ENCODE results near the gene ZNF260. TPM values are rescaled to one million over a fixed set of nuclear protein-coding genes. Genes with fewer than 3 reads are reported as not detected.
"Not testable (repeated sequence)": the region's sequence is repeated elsewhere in the genome, so short reads cannot be mapped to it uniquely, and the experiment has no call there.

The ZNF260 gene
- total RNA-seq, 1 donor = 15.6 TPM

GRCh38 chr19:36508325-36508724 is 19.7 kb downstream of the ZNF260 start:
- Histone ChIP-seq H3K36me3 (ENCODE audit: insufficient read depth, low read length) (no peaks in the 10 kb centered on the region), H3K4me3 (ENCODE audit: insufficient read depth, low read length) (no peak overlapping the region), H2AFZ (ENCODE audit: low read length) (no peak overlapping the region), H4K20me1 (ENCODE audit: insufficient read depth, low read length) (no peaks in the 10 kb centered on the region), H3K4me1 (ENCODE audit: insufficient read depth, low read length) (no peaks in the 10 kb centered on the region), H3K27ac (ENCODE audit: low read depth, low read length) (no peak overlapping the region), H3K27me3 (ENCODE audit: insufficient read depth, low read length) (no peaks in the 10 kb centered on the region), H3K79me2 (ENCODE audit: insufficient read depth, low read length) (no peaks in the 10 kb centered on the region), H3K4me2 (ENCODE audit: insufficient read depth, low read length) (no peak overlapping the region), H3K9me3 (ENCODE audit: low read depth, low read length) (peaks cover 15% of the 10 kb centered on the region)
- DNase-seq (ENCODE audit: insufficient read length, low spot score, missing footprints) = no peak
- no peak for TF ChIP-seq CTCF (IDR thresholded peaks at IDR 0.05; ENCODE audit: extremely low read depth, low read depth, low read length)

- no peaks in the 10 kb centered on the region for H3K27me3 ChIP-seq (ENCODE audit: insufficient read depth, low read length)
- H3K4me1 ChIP-seq (ENCODE audit: insufficient read depth, low read length) = no peaks in the 10 kb centered on the region
- H3K27ac ChIP-seq (ENCODE audit: low read depth, low read length) = no peak overlapping the region
- no peak overlapping the region for H2AFZ ChIP-seq (ENCODE audit: low read length)
- H3K79me2 ChIP-seq (ENCODE audit: insufficient read depth, low read length) = no peaks in the 10 kb centered on the region
- H3K4me2 ChIP-seq (ENCODE audit: insufficient read depth, low read length) = no peak overlapping the region
- H3K4me3 ChIP-seq (ENCODE audit: insufficient read depth, low read length) = no peak overlapping the region
- DNase-seq (ENCODE audit: insufficient read length, low spot score, missing footprints) = no peak
- peaks cover 6% of the 10 kb centered on the region for H3K9me3 ChIP-seq (ENCODE audit: low read depth, low read length)
- no peaks in the 10 kb centered on the region for H4K20me1 ChIP-seq (ENCODE audit: insufficient read depth, low read length)
- no peak for TF ChIP-seq CTCF (IDR thresholded peaks at IDR 0.05; ENCODE audit: extremely low read depth, low read depth, low read length)
- H3K36me3 ChIP-seq (ENCODE audit: insufficient read depth, low read length) = no peaks in the 10 kb centered on the region
Measured at GRCh38 chr19:36501973-36502372, 26.1 kb downstream of the ZNF260 start.

- no peak for DNase-seq (ENCODE audit: insufficient read length, low spot score, missing footprints)
- peaks cover 4% of the 10 kb centered on the region for H3K9me3 ChIP-seq (ENCODE audit: low read depth, low read length)
- H3K4me2 ChIP-seq (ENCODE audit: insufficient read depth, low read length) = no peak overlapping the region
- H3K27me3 ChIP-seq (ENCODE audit: insufficient read depth, low read length) = no peaks in the 10 kb centered on the region
- no peaks in the 10 kb centered on the region for H3K79me2 ChIP-seq (ENCODE audit: insufficient read depth, low read length)
- no peak overlapping the region for H3K4me3 ChIP-seq (ENCODE audit: insufficient read depth, low read length)
- no peaks in the 10 kb centered on the region for H3K36me3 ChIP-seq (ENCODE audit: insufficient read depth, low read length)
- no peaks in the 10 kb centered on the region for H3K4me1 ChIP-seq (ENCODE audit: insufficient read depth, low read length)
- no peak overlapping the region for H2AFZ ChIP-seq (ENCODE audit: low read length)
- TF ChIP-seq CTCF (IDR thresholded peaks at IDR 0.05; ENCODE audit: extremely low read depth, low read depth, low read length) = no peak
- no peaks in the 10 kb centered on the region for H4K20me1 ChIP-seq (ENCODE audit: insufficient read depth, low read length)
- no peak overlapping the region for H3K27ac ChIP-seq (ENCODE audit: low read depth, low read length)
Measured at GRCh38 chr19:36497001-36497400, 31.1 kb downstream of the ZNF260 start.

- Histone ChIP-seq H3K79me2 (ENCODE audit: insufficient read depth, low read length) (peaks cover 13% of the 10 kb centered on the region), H2AFZ (ENCODE audit: low read length) (peak overlapping the region; percentile 56), H3K4me1 (ENCODE audit: insufficient read depth, low read length) (peaks cover 16% of the 10 kb centered on the region)
- DNase-seq (ENCODE audit: insufficient read length, low spot score, missing footprints) = peak; percentile 80
- H3K27ac ChIP-seq (ENCODE audit: low read depth, low read length); H3K27me3 ChIP-seq (ENCODE audit: insufficient read depth, low read length); H3K9me3 ChIP-seq (ENCODE audit: low read depth, low read length); H3K36me3 ChIP-seq (ENCODE audit: insufficient read depth, low read length); H4K20me1 ChIP-seq (ENCODE audit: insufficient read depth, low read length); H3K4me2 ChIP-seq (ENCODE audit: insufficient read depth, low read length); H3K4me3 ChIP-seq (ENCODE audit: insufficient read depth, low read length): not testable (repeated sequence)
- TF ChIP-seq CTCF (IDR thresholded peaks at IDR 0.05; ENCODE audit: extremely low read depth, low read depth, low read length) = peak; percentile 67
Measured at GRCh38 chr19:36492689-36493453, 35.2 kb downstream of the ZNF260 start.

GRCh38 chr19:36490846-36491245 is 37.2 kb downstream of the ZNF260 start:
- H4K20me1 ChIP-seq (ENCODE audit: insufficient read depth, low read length); H3K27me3 ChIP-seq (ENCODE audit: insufficient read depth, low read length); H3K4me3 ChIP-seq (ENCODE audit: insufficient read depth, low read length); H3K36me3 ChIP-seq (ENCODE audit: insufficient read depth, low read length); H3K9me3 ChIP-seq (ENCODE audit: low read depth, low read length); DNase-seq (ENCODE audit: insufficient read length, low spot score, missing footprints); H2AFZ ChIP-seq (ENCODE audit: low read length); H3K4me2 ChIP-seq (ENCODE audit: insufficient read depth, low read length); H3K27ac ChIP-seq (ENCODE audit: low read depth, low read length): not testable (repeated sequence)
- H3K4me1 ChIP-seq (ENCODE audit: insufficient read depth, low read length) = peaks cover 16% of the 10 kb centered on the region
- peaks cover 21% of the 10 kb centered on the region for H3K79me2 ChIP-seq (ENCODE audit: insufficient read depth, low read length)

Measured in osteoblast (primary cell).